IMR-90 (cell line): ENCODE data around the gene SLC39A11. TPM values are rescaled to one million over a fixed set of nuclear protein-coding genes. Genes with fewer than 3 reads are reported as not detected.

Source experiments
- ATAC-seq: fragments of 200-7000 bp; cut with Tn5 transposase; 2 replicates; pipeline ENCODE4 v1.9.1; 2020; ENCODE audit warnings: low read depth, mild to moderate bottlenecking, moderate library complexity
- BruUV-seq: library from RNA; stranded (reverse); fragments of 400-500 nt; replicated peaks from 2 replicates; lab custom pipeline; 2021; lab: Mats Ljungman, UMichigan
- CTCF ChIA-PET: fragments of 300-600 bp; formaldehyde crosslinking; extraction: SDS; loops from one replicate; lab custom pipeline; 2021; ENCODE audit warnings: antibody characterized with exemption; lab: Yijun Ruan, JAX
- POLR2A ChIA-PET: fragments of 300-600 bp; sonication (Branson Sonifier 250); formaldehyde crosslinking; loops from one replicate; lab custom pipeline; 2022; ENCODE audit warnings: antibody characterized with exemption; ENCODE audit not compliant: unreplicated experiment; lab: Charles Lee
- DNase-seq: peaks from one replicate; pipeline ENCODE4 v3.0.0; 2013
- H2AFZ ChIP-seq: replicated peaks from 2 replicates; pipeline ENCODE3; 2013; ENCODE audit warnings: low read length, mild to moderate bottlenecking; ENCODE audit not compliant: poor library complexity
- H2AK5ac ChIP-seq: 2 replicates; pipeline ENCODE4 v1.6.1; 2013; ENCODE audit warnings: low read depth, low read length, inconsistent platforms
- H2AK9ac ChIP-seq: replicated peaks from 2 replicates; pipeline ENCODE3; 2013; ENCODE audit warnings: mild to moderate bottlenecking, low read depth, low read length, moderate library complexity; ENCODE audit not compliant: poor library complexity
- H2BK120ac ChIP-seq: 2 replicates; pipeline ENCODE4 v1.6.1; 2013; ENCODE audit warnings: low read depth, low read length, inconsistent platforms
- H2BK15ac ChIP-seq: 3 replicates; pipeline ENCODE4 v1.6.1; 2013; ENCODE audit warnings: low read depth, low read length, inconsistent platforms
- H2BK20ac ChIP-seq: 2 replicates; pipeline ENCODE4 v1.6.1; 2013; ENCODE audit warnings: low read depth, mild to moderate bottlenecking, inconsistent platforms, low read length, moderate library complexity
- H2BK5ac ChIP-seq: 2 replicates; pipeline ENCODE4 v1.6.1; 2013; ENCODE audit warnings: mild to moderate bottlenecking, low read depth, low read length, inconsistent platforms; ENCODE audit not compliant: poor library complexity, severe bottlenecking
- H3K14ac ChIP-seq: replicated peaks from 2 replicates; pipeline ENCODE4 v1.6.1; 2013; ENCODE audit warnings: low read depth, low read length, inconsistent platforms
- H3K18ac ChIP-seq: 2 replicates; pipeline ENCODE4 v1.6.1; 2013; ENCODE audit warnings: low read depth, low read length, control low read depth
- H3K23ac ChIP-seq: 2 replicates; pipeline ENCODE4 v1.6.1; 2013; ENCODE audit warnings: low read depth, low read length, inconsistent platforms
- H3K27ac ChIP-seq: 2 replicates; pipeline ENCODE4 v1.5.1; 2013; ENCODE audit warnings: mild to moderate bottlenecking, control low read depth, low read length; ENCODE audit not compliant: insufficient read depth
- H3K27me3 ChIP-seq: 2 replicates; pipeline ENCODE4 v1.6.1; 2013; ENCODE audit warnings: low read length; ENCODE audit not compliant: control insufficient read depth, insufficient read depth
- H3K36me3 ChIP-seq: 2 replicates; pipeline ENCODE4 v1.6.1; 2013; ENCODE audit warnings: low read length, mixed read lengths; ENCODE audit not compliant: control insufficient read depth, insufficient read depth
- H3K4ac ChIP-seq: 2 replicates; pipeline ENCODE4 v1.6.1; 2013; ENCODE audit warnings: low read depth, low read length, inconsistent platforms
- H3K4me1 ChIP-seq: 2 replicates; pipeline ENCODE4 v1.6.1; 2013; ENCODE audit warnings: low read length, mixed read lengths; ENCODE audit not compliant: control insufficient read depth, insufficient read depth
- H3K4me2 ChIP-seq: 2 replicates; pipeline ENCODE4 v1.6.1; 2013; ENCODE audit warnings: low read depth, mild to moderate bottlenecking, control low read depth, low read length, moderate library complexity
- H3K4me3 ChIP-seq: 2 replicates; pipeline ENCODE4 v1.5.1; 2013; ENCODE audit warnings: low read depth, mild to moderate bottlenecking, control low read depth, low read length, moderate library complexity; ENCODE audit not compliant: insufficient read depth
- H3K56ac ChIP-seq: 2 replicates; pipeline ENCODE4 v1.6.1; 2013; ENCODE audit warnings: low read length, inconsistent platforms; ENCODE audit not compliant: insufficient read depth; ENCODE audit errors: extremely low read depth
- H3K79me1 ChIP-seq, 2 experiments: 2 replicates each; pipeline ENCODE4 v1.6.1; 2013; ENCODE audit warnings: low read length in 2 of 2, inconsistent platforms in 1 of 2, low read depth in 1 of 2
- H3K9ac ChIP-seq: 2 replicates; pipeline ENCODE4 v1.6.1; 2013; ENCODE audit warnings: low read depth, low read length, control low read depth
- H3K9me1 ChIP-seq: 2 replicates; pipeline ENCODE4 v1.6.1; 2013; ENCODE audit warnings: low read length, inconsistent platforms; ENCODE audit not compliant: insufficient read depth
- H3K9me3 ChIP-seq: 2 replicates; pipeline ENCODE4 v1.6.1; 2013; ENCODE audit warnings: low read length; ENCODE audit not compliant: control insufficient read depth, insufficient read depth
- H4K20me1 ChIP-seq: 2 replicates; pipeline ENCODE4 v1.6.1; 2013; ENCODE audit warnings: low read length, inconsistent platforms; ENCODE audit not compliant: insufficient read depth
- H4K5ac ChIP-seq: 2 replicates; pipeline ENCODE4 v1.6.1; 2013; ENCODE audit warnings: mild to moderate bottlenecking, low read depth, low read length, control low read depth
- H4K8ac ChIP-seq, 2 experiments: 2 replicates each; pipeline ENCODE4 v1.6.1; 2013; ENCODE audit warnings: low read depth in 2 of 2, low read length in 2 of 2, control low read depth in 1 of 2, inconsistent platforms in 1 of 2
- H4K91ac ChIP-seq: 2 replicates; pipeline ENCODE4 v1.6.1; 2013; ENCODE audit warnings: low read depth, low read length, inconsistent platforms; ENCODE audit not compliant: insufficient read depth
- FOS ChIP-seq: fragments of 150-350 bp; IDR thresholded peaks from 2 replicates; pipeline ENCODE4 v1.6.1; 2016; ENCODE audit warnings: low read depth, low read length
- MAFK ChIP-seq: IDR thresholded peaks from 2 replicates; pipeline ENCODE4 v1.6.1; 2012; ENCODE audit warnings: low read depth, low read length, improper control_type of control experiment
- NFE2L2 ChIP-seq: fragments of 150-350 bp; IDR thresholded peaks from 2 replicates; pipeline ENCODE4 v1.6.1; 2016; ENCODE audit warnings: low read depth, mild to moderate bottlenecking, low read length
- WGBS, 2 experiments: methylation state at CpG; one replicate each; pipeline versions ENCODE4 v1.1.5 to v1.1.7; 2013; ENCODE audit warnings: missing lambda C conversion rate in 2 of 2; ENCODE audit not compliant: insufficient read length in 1 of 2; ENCODE audit errors: extremely low coverage in 2 of 2; 5-methylcytosine and 5-hydroxymethylcytosine counted together
- dilution Hi-C: fragments of 300-500 bp; cut with HindIII; formaldehyde crosslinking; loops from one replicate; pipeline ENCODE4 v1.14.3; 2018; ENCODE audit warnings: low sequenced_read_pairs; ENCODE audit not compliant: unreplicated experiment
- in situ Hi-C: fragments of 300-500 bp; cut with MboI; formaldehyde crosslinking; loops from 3 replicates; pipeline ENCODE4 v1.14.3; 2019; ENCODE audit warnings: low sequenced_read_pairs, inconsistent platforms, mixed read lengths
- intact Hi-C: fragments of 100-400 bp; cut with micrococcal nuclease; formaldehyde crosslinking; loops from 2 replicates; pipeline ENCODE4 v1.10.0; 2022
- polyA plus RNA-seq, 3 experiments: library from polyadenylated mRNA; depleted of rRNA; stranded (reverse); fragments of >200 nt; gene quantifications; 2 replicates each; pipeline ENCODE4 v1.2.3, GENCODE V29; 2012; ENCODE audit warnings: low replicate concordance in 1 of 3
- total RNA-seq: library from RNA; depleted of rRNA; stranded (reverse); fragments of >200 nt; gene quantifications from 2 replicates; pipeline ENCODE4 v1.2.3, GENCODE V29; 2012
- TF ChIP-seq, protein P1 (sequence below): fragments of 150-350 bp; IDR thresholded peaks from 2 replicates; pipeline ENCODE4 v1.6.1; 2016; ENCODE audit warnings: low read depth, mild to moderate bottlenecking, low read length, moderate library complexity, borderline replicate concordance

Gene SLC39A11
- total and polyA plus RNA-seq, 2 of the 4 experiments (the other 2 are of a cell fraction) = 8.8 to 14.3 TPM

DNA sequence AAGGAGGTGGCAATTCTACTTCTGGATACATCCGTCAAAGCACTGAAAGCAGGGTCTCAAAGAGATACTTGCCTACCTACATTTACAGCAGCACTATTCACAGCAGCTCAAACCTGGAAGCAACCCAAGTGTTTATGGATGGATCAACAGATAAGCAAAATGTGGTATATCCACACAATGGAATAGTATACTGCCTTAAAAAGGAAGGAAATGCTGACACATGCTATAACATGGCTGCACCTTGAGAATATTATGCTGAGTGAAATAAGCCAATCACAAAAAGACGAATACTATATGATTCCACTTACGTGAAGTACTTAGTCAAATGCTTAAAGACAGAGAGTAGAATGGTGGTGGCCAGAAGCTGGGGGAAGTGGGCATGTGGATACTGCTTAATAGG lies 336.2 kb downstream of the SLC39A11 start:
- no peak overlapping the region for H3K27ac ChIP-seq
- no peak overlapping the region for H4K91ac ChIP-seq
- no peak overlapping the region for H3K23ac ChIP-seq
- no peaks in the 10 kb centered on the region for H3K36me3 ChIP-seq
- H2BK15ac ChIP-seq = no peak overlapping the region
- H4K8ac ChIP-seq = no peak overlapping the region
- H3K56ac ChIP-seq = no peak overlapping the region
- no peaks in the 10 kb centered on the region for H3K27me3 ChIP-seq
- in situ Hi-C loops = no loop called here
- H4K20me1 ChIP-seq = no peaks in the 10 kb centered on the region
- CTCF ChIA-PET = no interaction called here
- no peak overlapping the region for H3K14ac ChIP-seq
- H4K5ac ChIP-seq = no peak overlapping the region
- no peaks in the 10 kb centered on the region for H3K9me1 ChIP-seq
- no TSS peak for BruUV-seq
- ATAC-seq (no peak), DNase-seq (no peak)
- no peak overlapping the region for H3K18ac ChIP-seq
- intact Hi-C loops = no loop called here
- H2AK9ac ChIP-seq = no peak overlapping the region
- TF ChIP-seq, protein P1, sequence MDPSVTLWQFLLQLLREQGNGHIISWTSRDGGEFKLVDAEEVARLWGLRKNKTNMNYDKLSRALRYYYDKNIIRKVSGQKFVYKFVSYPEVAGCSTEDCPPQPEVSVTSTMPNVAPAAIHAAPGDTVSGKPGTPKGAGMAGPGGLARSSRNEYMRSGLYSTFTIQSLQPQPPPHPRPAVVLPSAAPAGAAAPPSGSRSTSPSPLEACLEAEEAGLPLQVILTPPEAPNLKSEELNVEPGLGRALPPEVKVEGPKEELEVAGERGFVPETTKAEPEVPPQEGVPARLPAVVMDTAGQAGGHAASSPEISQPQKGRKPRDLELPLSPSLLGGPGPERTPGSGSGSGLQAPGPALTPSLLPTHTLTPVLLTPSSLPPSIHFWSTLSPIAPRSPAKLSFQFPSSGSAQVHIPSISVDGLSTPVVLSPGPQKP = no peak
- TF ChIP-seq FOS = no peak
- peak; percentile 76 for TF ChIP-seq MAFK
- TF ChIP-seq NFE2L2 = no peak
- no peak overlapping the region for H2BK5ac ChIP-seq
- H3K4ac ChIP-seq = no peak overlapping the region
- H3K4me1 ChIP-seq = no peaks in the 10 kb centered on the region
- H2AK5ac ChIP-seq = no peak overlapping the region
- H2AFZ ChIP-seq = no peak overlapping the region
- WGBS, 2 experiments = 80% methylated on average over 1 of the region's 3 CpGs; no CpG with 5 or more reads in 1 of the 2 experiments
- H2BK20ac ChIP-seq = no peak overlapping the region
- POLR2A ChIA-PET = no interaction called here
- H3K9me3 ChIP-seq = no peaks in the 10 kb centered on the region
- H3K4me3 ChIP-seq = no peak overlapping the region
- no peaks in the 10 kb centered on the region for H3K79me1 ChIP-seq
- no peak overlapping the region for H3K4me2 ChIP-seq
- dilution Hi-C loops = no loop called here
- no peak overlapping the region for H3K9ac ChIP-seq
- no peak overlapping the region for H2BK120ac ChIP-seq
